ENCODE data around the gene COPE. TPM values are rescaled to one million over a fixed set of nuclear protein-coding genes. Genes with fewer than 3 reads are reported as not detected.

Gene COPE
- total and polyA plus RNA-seq, 10 donors = 135 to 261 (median 180) TPM

GRCh38 chr19:18866800-18867123 is 52.4 kb downstream of the COPE start:
- TF ChIP-seq, protein P1, sequence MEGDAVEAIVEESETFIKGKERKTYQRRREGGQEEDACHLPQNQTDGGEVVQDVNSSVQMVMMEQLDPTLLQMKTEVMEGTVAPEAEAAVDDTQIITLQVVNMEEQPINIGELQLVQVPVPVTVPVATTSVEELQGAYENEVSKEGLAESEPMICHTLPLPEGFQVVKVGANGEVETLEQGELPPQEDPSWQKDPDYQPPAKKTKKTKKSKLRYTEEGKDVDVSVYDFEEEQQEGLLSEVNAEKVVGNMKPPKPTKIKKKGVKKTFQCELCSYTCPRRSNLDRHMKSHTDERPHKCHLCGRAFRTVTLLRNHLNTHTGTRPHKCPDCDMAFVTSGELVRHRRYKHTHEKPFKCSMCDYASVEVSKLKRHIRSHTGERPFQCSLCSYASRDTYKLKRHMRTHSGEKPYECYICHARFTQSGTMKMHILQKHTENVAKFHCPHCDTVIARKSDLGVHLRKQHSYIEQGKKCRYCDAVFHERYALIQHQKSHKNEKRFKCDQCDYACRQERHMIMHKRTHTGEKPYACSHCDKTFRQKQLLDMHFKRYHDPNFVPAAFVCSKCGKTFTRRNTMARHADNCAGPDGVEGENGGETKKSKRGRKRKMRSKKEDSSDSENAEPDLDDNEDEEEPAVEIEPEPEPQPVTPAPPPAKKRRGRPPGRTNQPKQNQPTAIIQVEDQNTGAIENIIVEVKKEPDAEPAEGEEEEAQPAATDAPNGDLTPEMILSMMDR (IDR thresholded peaks at IDR 0.05 in 8 of 11, conservative IDR thresholded peaks at IDR 0.05 in 3 of 11) = peak in 5 of 11 experiments; percentile 0 to 66 (median 48)
- TF ChIP-seq POLR2AphosphoS5 (IDR thresholded peaks at IDR 0.05) (peak in 1 of 3 donors; percentile 8), POLR2A (IDR thresholded peaks at IDR 0.05) (no peak)
- H3K9me3 ChIP-seq = no peaks in the 10 kb centered on the region
- intact Hi-C loops (cut with DNase I; ENCODE audit: low total_unique reads) = no loop called here
- no peak overlapping the region for H3K27ac ChIP-seq
- peak overlapping the region in 2 of 8 donors; percentile 15 to 25 for H3K4me3 ChIP-seq
- H3K36me3 ChIP-seq = peaks cover 9 to 70% (median 67%) of the 10 kb centered on the region in 6 donors
- peaks cover 10 to 51% (median 34%) of the 10 kb centered on the region in 6 donors for H3K4me1 ChIP-seq
- no peak for DNase-seq
- WGBS, 5 donors = 65 to 87% (median 78%) methylated on average over 17 of the region's 17 CpGs
- peaks cover 0 to 24% (median 13%) of the 10 kb centered on the region in 7 donors for H3K27me3 ChIP-seq (replicated peaks in 1 of 7)

DNA sequence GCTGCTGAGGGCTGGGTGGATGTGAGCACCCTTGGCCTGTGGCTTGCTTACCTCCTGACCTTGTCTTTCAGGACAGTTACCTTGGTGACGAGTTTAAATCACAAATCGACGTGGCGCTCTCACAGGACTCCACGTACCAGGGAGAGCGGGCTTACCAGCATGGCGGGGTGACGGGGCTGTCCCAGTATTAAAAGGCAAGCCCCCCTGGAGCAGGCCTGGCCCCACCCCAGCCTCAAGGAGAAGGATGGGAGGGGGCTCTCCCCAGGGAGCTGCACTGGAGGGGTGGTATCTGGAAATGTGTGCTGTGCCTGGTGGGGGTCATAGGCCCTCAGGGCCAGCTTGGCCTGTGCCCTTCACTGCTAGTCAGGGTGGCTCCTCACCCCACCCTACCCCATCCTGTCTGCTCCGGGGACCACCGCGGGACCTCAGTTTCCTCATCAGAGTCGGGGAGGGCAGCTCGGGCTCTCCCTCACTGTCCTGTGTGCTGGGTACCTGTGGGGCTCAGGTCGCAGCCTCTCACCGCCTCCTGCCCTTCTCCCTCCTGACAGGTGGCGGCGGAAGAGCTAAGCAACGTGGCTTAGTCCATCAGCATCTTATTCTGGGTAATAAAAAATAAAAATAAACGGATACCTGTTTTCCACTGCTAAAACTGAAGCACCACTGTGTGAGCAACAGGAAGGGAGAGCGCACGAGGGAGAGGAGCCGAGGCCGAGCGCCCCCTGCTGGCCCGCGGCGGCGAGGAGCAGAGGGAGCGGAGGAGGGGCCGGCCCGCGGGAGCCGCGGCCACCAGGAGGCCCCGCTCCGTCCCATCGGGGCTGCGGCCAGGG is 53.0 kb downstream of the COPE start:
- peaks cover 9 to 76% (median 73%) of the 10 kb centered on the region in 6 donors for H3K36me3 ChIP-seq
- H3K27ac ChIP-seq = peak overlapping the region in 2 of 8 donors; percentile 7 to 14
- intact Hi-C loops (cut with DNase I; ENCODE audit: low total_unique reads) = no loop called here
- H3K27me3 ChIP-seq (replicated peaks in 1 of 7) = peaks cover 0 to 22% (median 13%) of the 10 kb centered on the region in 7 donors
- WGBS, 5 donors = 30 to 49% (median 41%) methylated on average over 31 to 38 of the region's 38 CpGs
- H3K4me3 ChIP-seq = peak overlapping the region in 2 of 8 donors; percentile 15 to 25
- TF ChIP-seq POLR2AphosphoS5 (IDR thresholded peaks at IDR 0.05) (peak; percentile 52 to 80 (median 63)), POLR2A (IDR thresholded peaks at IDR 0.05) (no peak)
- TF ChIP-seq, protein P1 (IDR thresholded peaks at IDR 0.05 in 8 of 11, conservative IDR thresholded peaks at IDR 0.05 in 3 of 11) = peak; percentile 70 to 99 (median 97)
- DNase-seq = peak; percentile 91
- H3K4me1 ChIP-seq = peaks cover 10 to 57% (median 39%) of the 10 kb centered on the region in 6 donors
- H3K9me3 ChIP-seq = no peaks in the 10 kb centered on the region

DNA sequence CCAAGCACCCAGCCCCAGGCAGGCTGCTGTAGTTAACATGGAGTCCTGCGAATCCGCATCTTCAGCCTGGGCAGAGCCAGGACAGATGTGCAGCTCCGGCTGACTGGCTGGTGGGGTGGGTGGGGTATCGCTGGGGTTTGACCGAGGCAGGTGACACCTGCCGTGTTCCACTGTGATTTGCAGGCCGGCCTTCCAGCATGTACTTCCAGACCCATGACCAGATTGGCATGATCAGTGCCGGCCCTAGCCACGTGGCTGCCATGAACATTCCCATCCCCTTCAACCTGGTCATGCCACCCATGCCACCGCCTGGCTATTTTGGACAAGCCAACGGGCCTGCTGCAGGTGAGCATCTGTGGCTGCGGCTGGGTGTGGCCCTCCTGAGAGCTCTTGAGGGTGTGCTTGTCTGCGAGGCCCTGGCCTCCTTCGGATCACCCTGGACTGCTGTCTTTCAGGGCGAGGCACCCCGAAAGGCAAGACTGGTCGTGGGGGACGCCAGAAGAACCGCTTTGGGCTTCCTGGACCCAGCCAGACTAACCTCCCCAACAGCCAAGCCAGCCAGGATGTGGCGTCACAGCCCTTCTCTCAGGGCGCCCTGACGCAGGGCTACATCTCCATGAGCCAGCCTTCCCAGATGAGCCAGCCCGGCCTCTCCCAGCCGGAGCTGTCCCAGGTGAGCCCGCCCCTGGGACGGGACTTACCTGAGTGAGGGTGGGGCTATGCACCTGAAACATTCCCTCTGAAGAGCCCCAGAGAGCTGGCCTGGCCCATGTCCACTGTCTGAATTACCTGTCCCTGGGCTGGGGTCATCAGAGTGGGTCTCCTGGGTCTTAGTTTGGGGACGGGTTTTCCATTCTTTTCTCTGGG is 53.8 kb downstream of the COPE start:
- H3K27ac ChIP-seq = no peak overlapping the region
- peaks cover 13 to 84% (median 81%) of the 10 kb centered on the region in 6 donors for H3K36me3 ChIP-seq
- H3K4me1 ChIP-seq = peaks cover 9 to 58% (median 41%) of the 10 kb centered on the region in 6 donors
- H3K4me3 ChIP-seq = no peak overlapping the region
- 87 to 98% (median 93%) methylated on average over 13 to 27 of the region's 27 CpGs for WGBS, 5 donors
- DNase-seq = peak; percentile 72
- intact Hi-C loops (cut with DNase I; ENCODE audit: low total_unique reads) = no loop called here
- TF ChIP-seq POLR2A (IDR thresholded peaks at IDR 0.05) = no peak
- TF ChIP-seq, protein P1 (IDR thresholded peaks at IDR 0.05 in 8 of 11, conservative IDR thresholded peaks at IDR 0.05 in 3 of 11) = no peak
- TF ChIP-seq POLR2AphosphoS5 (IDR thresholded peaks at IDR 0.05) = peak in 2 of 3 donors; percentile 4 to 43
- no peaks in the 10 kb centered on the region for H3K9me3 ChIP-seq
- peaks cover 0 to 13% (median 10%) of the 10 kb centered on the region in 7 donors for H3K27me3 ChIP-seq (replicated peaks in 1 of 7)

Data from spleen (tissue), 11 donors.